Esophagus muscularis mucosa (tissue), 3 donors: Measurements from ENCODE around the gene LRTM2.

Experiments
- POLR2A ChIP-seq: fragments of 450-650 bp; IDR thresholded peaks from one replicate; pipeline ENCODE4 v1.6.1; 2017; ENCODE audit warnings: antibody characterized with exemption, moderate library complexity, mild to moderate bottlenecking, low read depth
- TF ChIP-seq, protein P1 (sequence below), 3 experiments: fragments of 200-600 bp in 2 of 3; fragments of 450-650 bp in 1 of 3; sonication (generic) in 2 of 3; IDR thresholded peaks; one replicate each; pipeline ENCODE4 v1.5.1; 2017 to 2019; ENCODE audit warnings: antibody characterized with exemption in 3 of 3, mild to moderate bottlenecking in 2 of 3, moderate library complexity in 1 of 3

DNA sequence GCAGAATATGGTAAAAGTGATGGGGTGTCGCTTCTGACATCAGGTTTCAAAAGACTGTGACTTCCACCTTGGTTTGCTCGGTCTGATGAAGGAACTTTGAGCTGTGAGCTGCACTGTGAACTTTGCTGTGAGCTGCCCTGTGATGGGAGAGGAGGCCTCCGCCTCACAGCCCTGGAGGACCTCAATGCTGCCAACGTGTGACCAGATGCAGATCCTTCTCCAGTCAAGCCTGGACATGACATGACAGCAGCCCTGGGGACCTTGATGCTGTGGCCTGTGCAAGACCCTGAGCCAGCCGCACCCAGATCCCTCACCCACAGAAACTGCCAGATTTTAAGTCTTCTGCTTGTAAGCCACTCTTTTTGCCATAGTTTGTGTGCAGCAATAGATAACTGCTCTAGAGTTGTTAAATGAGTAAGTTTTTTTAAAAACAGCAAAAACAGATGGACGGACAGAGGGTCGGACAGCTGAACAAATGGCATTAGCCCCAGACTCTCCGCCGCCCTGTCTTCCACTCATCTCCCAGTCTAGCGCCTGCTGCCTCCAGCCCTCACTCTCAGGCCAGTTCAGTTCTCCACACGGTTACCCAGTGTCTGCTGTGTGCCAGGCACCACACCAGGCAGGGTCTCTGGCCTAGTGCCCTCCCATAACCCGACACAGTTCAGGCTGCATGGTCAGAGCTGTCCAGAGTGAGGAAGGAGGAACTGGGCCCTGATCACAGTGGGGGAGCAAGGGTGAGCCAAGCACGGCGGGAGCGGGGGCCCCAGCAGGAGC, 13.1 kb upstream of the LRTM2 start:
- TF ChIP-seq, protein P1, sequence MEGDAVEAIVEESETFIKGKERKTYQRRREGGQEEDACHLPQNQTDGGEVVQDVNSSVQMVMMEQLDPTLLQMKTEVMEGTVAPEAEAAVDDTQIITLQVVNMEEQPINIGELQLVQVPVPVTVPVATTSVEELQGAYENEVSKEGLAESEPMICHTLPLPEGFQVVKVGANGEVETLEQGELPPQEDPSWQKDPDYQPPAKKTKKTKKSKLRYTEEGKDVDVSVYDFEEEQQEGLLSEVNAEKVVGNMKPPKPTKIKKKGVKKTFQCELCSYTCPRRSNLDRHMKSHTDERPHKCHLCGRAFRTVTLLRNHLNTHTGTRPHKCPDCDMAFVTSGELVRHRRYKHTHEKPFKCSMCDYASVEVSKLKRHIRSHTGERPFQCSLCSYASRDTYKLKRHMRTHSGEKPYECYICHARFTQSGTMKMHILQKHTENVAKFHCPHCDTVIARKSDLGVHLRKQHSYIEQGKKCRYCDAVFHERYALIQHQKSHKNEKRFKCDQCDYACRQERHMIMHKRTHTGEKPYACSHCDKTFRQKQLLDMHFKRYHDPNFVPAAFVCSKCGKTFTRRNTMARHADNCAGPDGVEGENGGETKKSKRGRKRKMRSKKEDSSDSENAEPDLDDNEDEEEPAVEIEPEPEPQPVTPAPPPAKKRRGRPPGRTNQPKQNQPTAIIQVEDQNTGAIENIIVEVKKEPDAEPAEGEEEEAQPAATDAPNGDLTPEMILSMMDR (IDR thresholded peaks at IDR 0.05) = no peak
- TF ChIP-seq POLR2A = no peak
